Stimulated activated CD4-positive, alpha-beta T cell treated with anti-CD3 and anti-CD28 coated beads, TNF-alpha, amount 100 ng/mL, for 48 hours (primary cell): ENCODE results near the gene CHD9.
"Not testable (repeated sequence)": the region's sequence is repeated elsewhere in the genome, so short reads cannot be mapped to it uniquely, and the experiment has no call there.

ENCODE experiments used
- DNase-seq, 3 donors: peaks; one replicate each; pipeline ENCODE4 v3.0.0-alpha.2; 2020; ENCODE audit warnings: low read depth in 3 of 3

Gene CHD9

GRCh38 chr16:53054670-53055485 is at the start of gene CHD9:
CHD9 (plus strand) TSS chr16:53054991; CDS start chr16:53156090, 101,099 bp downstream.
- DNase-seq, result peak; percentile 50 to 66 (median 58)

GRCh38 chr16:53007095-53007494 is 47.7 kb upstream of the CHD9 start:
- no peak for DNase-seq

GRCh38 chr16:53014287-53014686 is 40.5 kb upstream of the CHD9 start:
- DNase-seq, result no peak

GRCh38 chr16:53018834-53019416 is 35.9 kb upstream of the CHD9 start:
- DNase-seq, result no peak

- no peak for DNase-seq
Observed at GRCh38 chr16:53022374-53022773, 32.4 kb upstream of the CHD9 start.

- no peak for DNase-seq
Observed at GRCh38 chr16:53024045-53024444, 30.7 kb upstream of the CHD9 start.

GRCh38 chr16:53029971-53030370 is 24.8 kb upstream of the CHD9 start:
- no peak for DNase-seq

- no peak for DNase-seq
Observed at GRCh38 chr16:53031323-53031942, 23.4 kb upstream of the CHD9 start.

- no peak for DNase-seq
Observed at GRCh38 chr16:53034306-53034705, 20.5 kb upstream of the CHD9 start.

GRCh38 chr16:53035176-53035942 is 19.4 kb upstream of the CHD9 start:
- no peak for DNase-seq

- DNase-seq, result no peak
Observed at GRCh38 chr16:53036066-53036465, 18.7 kb upstream of the CHD9 start.

- DNase-seq, result not testable (repeated sequence)
Observed at GRCh38 chr16:53036711-53037110, 18.1 kb upstream of the CHD9 start.

GRCh38 chr16:53040788-53041187 is 14.0 kb upstream of the CHD9 start:
- DNase-seq, result no peak

- no peak for DNase-seq
Observed at GRCh38 chr16:53041320-53042051, 13.3 kb upstream of the CHD9 start.

GRCh38 chr16:53042235-53042701 is 12.5 kb upstream of the CHD9 start:
- DNase-seq, result no peak

GRCh38 chr16:53043428-53043831 is 11.4 kb upstream of the CHD9 start:
- DNase-seq, result no peak

GRCh38 chr16:53043986-53044601 is 10.7 kb upstream of the CHD9 start:
- no peak for DNase-seq

GRCh38 chr16:53045341-53046220 is 9.2 kb upstream of the CHD9 start:
- DNase-seq, result no peak

GRCh38 chr16:53047515-53047914 is 7.3 kb upstream of the CHD9 start:
- not testable (repeated sequence) for DNase-seq
